ENCODE results near the gene GRHL1. TPM values are rescaled to one million over a fixed set of nuclear protein-coding genes. Genes with fewer than 3 reads are reported as not detected.
"Not testable (repeated sequence)": the region's sequence is repeated elsewhere in the genome, so short reads cannot be mapped to it uniquely, and the experiment has no call there.

The GRHL1 gene
- total and polyA plus RNA-seq, 2 of the 8 experiments (the other 6 are each of a cell fraction or from before 2014, with no cell fraction given): 1.3 to 3.6 TPM

- H3K79me1 ChIP-seq (ENCODE audit: low read depth, low read length); H3K4ac ChIP-seq (replicated peaks; ENCODE audit: insufficient read length, low read depth, low read length); H3K4me3 ChIP-seq (ENCODE audit: extremely low read depth in 1 of 4, insufficient read depth in 2 of 4, low read depth in 3 of 4, low read length in 4 of 4); CTCF ChIA-PET (ENCODE audit: partially characterized antibody); H4K20me1 ChIP-seq (replicated peaks in 1 of 2; ENCODE audit: control insufficient read depth in 1 of 2, insufficient read depth in 2 of 2, low read length in 2 of 2); H2BK15ac ChIP-seq (ENCODE audit: low read length); H2BK5ac ChIP-seq (ENCODE audit: low read depth, low read length); H4K91ac ChIP-seq (replicated peaks; ENCODE audit: insufficient read length, low read length); H3K9me3 ChIP-seq (ENCODE audit: insufficient read depth in 2 of 2, low read depth in 1 of 2, low read length in 1 of 2); H3K4me2 ChIP-seq (ENCODE audit: insufficient read depth in 1 of 2, low read depth in 2 of 2, low read length in 2 of 2); H3K14ac ChIP-seq (ENCODE audit: insufficient read length); POLR2A ChIA-PET (ENCODE audit: partially characterized antibody); H3K23me2 ChIP-seq (ENCODE audit: low read depth, low read length); H2AK5ac ChIP-seq (ENCODE audit: low read depth, low read length); H3K18ac ChIP-seq (ENCODE audit: extremely low read depth, low read length); H3K23ac ChIP-seq (ENCODE audit: insufficient read length); DNase-seq (ENCODE audit: low read depth in 1 of 2, low spot score in 2 of 2); H2BK20ac ChIP-seq (ENCODE audit: low read length); H3K27me3 ChIP-seq (replicated peaks in 1 of 4; ENCODE audit: control insufficient read depth in 3 of 4, extremely low read depth in 1 of 4, insufficient read depth in 3 of 4, low read length in 3 of 4); FAIRE-seq; H2AFZ ChIP-seq (ENCODE audit: low read length); H3K56ac ChIP-seq (replicated peaks; ENCODE audit: insufficient read length, low read depth, low read length); H4K5ac ChIP-seq (ENCODE audit: insufficient read length, low read depth, low read length); H3K79me2 ChIP-seq (ENCODE audit: control insufficient read depth in 1 of 2, insufficient read depth in 2 of 2, low read length in 2 of 2); H3K36me3 ChIP-seq (ENCODE audit: control insufficient read depth in 2 of 4, insufficient read depth in 4 of 4, low read length in 3 of 4); H3K27ac ChIP-seq (ENCODE audit: low read depth, low read length); H3K4me1 ChIP-seq (replicated peaks in 1 of 4; ENCODE audit: control insufficient read depth in 3 of 4, insufficient read depth in 4 of 4, low read length in 3 of 4); H2BK12ac ChIP-seq (ENCODE audit: low read depth, low read length); H4K8ac ChIP-seq (ENCODE audit: extremely low read depth, insufficient read depth, low read length); H2BK120ac ChIP-seq (replicated peaks; ENCODE audit: low read depth, low read length); H3K9ac ChIP-seq (replicated peaks in 1 of 4; ENCODE audit: extremely low read depth in 1 of 4, low read depth in 3 of 4, low read length in 3 of 4): not testable (repeated sequence)
- WGBS, 2 experiments (ENCODE audit: extremely low coverage in 1 of 2, insufficient coverage in 1 of 2, insufficient read length in 1 of 2, insufficient replicate concordance in 2 of 2, low coverage in 1 of 2, low lambda C conversion rate in 2 of 2, missing lambda C conversion rate in 1 of 2): 94% methylated on average over 29 of the region's 37 CpGs; no CpG with 5 or more reads in 1 of the 2 experiments
Measured at GRCh38 chr2:10012366-10012962, 61.0 kb downstream of the GRHL1 start.

All from H1 (cell line).